WERI-Rb-1 (cell line): ENCODE data around the gene TAP1.
"Not testable (repeated sequence)": the region's sequence is repeated elsewhere in the genome, so short reads cannot be mapped to it uniquely, and the experiment has no call there.

ENCODE experiments used
- DNase-seq: peaks from one replicate; pipeline ENCODE4 v3.0.0-alpha.2; 2020
- H3K27ac ChIP-seq: fragments of 250-450 bp; sonication (Bioruptor Pico); 2 replicates; pipeline ENCODE4 v1.5.1; 2020; ENCODE audit warnings: mild to moderate bottlenecking, moderate library complexity
- H3K27me3 ChIP-seq: fragments of 250-450 bp; sonication (Bioruptor Pico); 2 replicates; pipeline ENCODE4 v1.5.1; 2021; ENCODE audit warnings: mild to moderate bottlenecking, low read depth, moderate library complexity; ENCODE audit not compliant: insufficient read depth, severe bottlenecking
- H3K36me3 ChIP-seq: fragments of 250-450 bp; sonication (Bioruptor Pico); 2 replicates; pipeline ENCODE4 v1.5.1; 2020; ENCODE audit warnings: mild to moderate bottlenecking, moderate library complexity
- H3K4me3 ChIP-seq: 2 replicates; pipeline ENCODE4 v1.5.1; 2011; ENCODE audit warnings: low read depth, mild to moderate bottlenecking, control low read depth, low read length
- H3K9me3 ChIP-seq: fragments of 250-450 bp; sonication (Bioruptor Pico); 2 replicates; pipeline ENCODE4 v1.5.1; 2021; ENCODE audit warnings: mild to moderate bottlenecking, moderate library complexity; ENCODE audit not compliant: severe bottlenecking
- CTCF ChIP-seq: IDR thresholded peaks from 2 replicates; pipeline ENCODE4 v1.5.1; 2011; ENCODE audit warnings: low read depth, mild to moderate bottlenecking, control low read depth, inconsistent platforms, low read length

TAP1 gene

GRCh38 chr6:32882879-32883250 lies 29.4 kb upstream of the TAP1 start:
- no peak for DNase-seq
- no peaks in the 10 kb centered on the region for H3K36me3 ChIP-seq
- TF ChIP-seq CTCF, result no peak
- no peak overlapping the region for H3K27ac ChIP-seq
- no peaks in the 10 kb centered on the region for H3K9me3 ChIP-seq
- no peak overlapping the region for H3K4me3 ChIP-seq
- no peaks in the 10 kb centered on the region for H3K27me3 ChIP-seq

- not testable (repeated sequence) for H3K4me3 ChIP-seq, H3K27ac ChIP-seq, DNase-seq, H3K36me3 ChIP-seq, H3K27me3 ChIP-seq, H3K9me3 ChIP-seq
Observed at GRCh38 chr6:32880962-32881361, 27.5 kb upstream of the TAP1 start.

GRCh38 chr6:32879691-32880090 lies 26.2 kb upstream of the TAP1 start:
- no peak overlapping the region for H3K27ac ChIP-seq
- no peak overlapping the region for H3K4me3 ChIP-seq
- H3K9me3 ChIP-seq, result no peaks in the 10 kb centered on the region
- DNase-seq, result no peak
- no peaks in the 10 kb centered on the region for H3K27me3 ChIP-seq
- TF ChIP-seq CTCF, result no peak
- no peaks in the 10 kb centered on the region for H3K36me3 ChIP-seq

GRCh38 chr6:32876603-32877002 lies 23.1 kb upstream of the TAP1 start:
- Histone ChIP-seq H3K27me3 (peaks cover 7% of the 10 kb centered on the region), H3K27ac (no peak overlapping the region), H3K36me3 (no peaks in the 10 kb centered on the region), H3K9me3 (peaks cover 4% of the 10 kb centered on the region), H3K4me3 (no peak overlapping the region)
- no peak for DNase-seq
- no peak for TF ChIP-seq CTCF

- H3K4me3 ChIP-seq, H3K36me3 ChIP-seq, H3K27ac ChIP-seq, H3K9me3 ChIP-seq, DNase-seq: not testable (repeated sequence)
- peaks cover 25% of the 10 kb centered on the region for H3K27me3 ChIP-seq
Observed at GRCh38 chr6:32873947-32874346, 20.4 kb upstream of the TAP1 start.

- Histone ChIP-seq H3K4me3 (no peak overlapping the region), H3K9me3 (no peaks in the 10 kb centered on the region), H3K27ac (no peak overlapping the region), H3K36me3 (no peaks in the 10 kb centered on the region), H3K27me3 (peaks cover 56% of the 10 kb centered on the region)
- DNase-seq, result peak; percentile 82
- peak; percentile 74 for TF ChIP-seq CTCF
Observed at GRCh38 chr6:32868257-32868788, 14.8 kb upstream of the TAP1 start.

- Histone ChIP-seq H3K36me3 (no peaks in the 10 kb centered on the region), H3K9me3 (no peaks in the 10 kb centered on the region), H3K27ac (no peak overlapping the region), H3K4me3 (no peak overlapping the region), H3K27me3 (peaks cover 56% of the 10 kb centered on the region)
- DNase-seq, result no peak
- no peak for TF ChIP-seq CTCF
Observed at GRCh38 chr6:32867554-32868256, 14.2 kb upstream of the TAP1 start.
